Activated B cell treated with CpG ODN at 0.5 μM for 24 hours (primary cell): ENCODE data around the gene CCNE1. TPM values are rescaled to one million over a fixed set of nuclear protein-coding genes. Genes with fewer than 3 reads are reported as not detected.

Source experiments
- ATAC-seq: fragments of 200-7000 bp; cut with Tn5 transposase; one replicate; pipeline ENCODE4 v1.10.0; 2021; ENCODE audit warnings: low read depth, mild to moderate bottlenecking, moderate library complexity
- CTCF ChIA-PET: fragments of 350-600 bp; sonication (Branson Sonifier 250); formaldehyde crosslinking; loops from one replicate; lab custom pipeline; 2021; ENCODE audit warnings: antibody characterized with exemption; lab: Charles Lee
- POLR2A ChIA-PET: fragments of 350-600 bp; sonication (Branson Sonifier 250); formaldehyde crosslinking; loops from one replicate; lab custom pipeline; 2021; ENCODE audit warnings: antibody characterized with exemption; lab: Charles Lee
- DNase-seq: peaks from one replicate; pipeline ENCODE4 v3.0.0; 2022
- H3K27ac Mint-ChIP-seq: one replicate; pipeline ENCODE4 v1.8.0; 2020; ENCODE audit warnings: mixed read lengths
- H3K27me3 Mint-ChIP-seq: one replicate; pipeline ENCODE4 v1.8.0; 2021; ENCODE audit warnings: mixed read lengths
- H3K36me3 Mint-ChIP-seq: one replicate; pipeline ENCODE4 v1.8.0; 2021; ENCODE audit warnings: low read depth, mixed read lengths
- H3K4me1 Mint-ChIP-seq: one replicate; pipeline ENCODE4 v1.8.0; 2021; ENCODE audit warnings: mixed read lengths
- H3K4me3 Mint-ChIP-seq: one replicate; pipeline ENCODE4 v1.8.0; 2020; ENCODE audit warnings: mild to moderate bottlenecking, mixed read lengths
- H3K9me3 Mint-ChIP-seq: one replicate; pipeline ENCODE4 v1.8.0; 2020; ENCODE audit warnings: mixed read lengths
- CTCF ChIP-seq: fragments of 200-600 bp; IDR thresholded peaks from one replicate; pipeline ENCODE4 v1.8.0; 2022; ENCODE audit warnings: antibody characterized with exemption, mild to moderate bottlenecking
- intact Hi-C: fragments of 100-400 bp; cut with micrococcal nuclease; formaldehyde crosslinking; loops from one replicate; pipeline ENCODE4 v1.15.1; 2024
- total RNA-seq: library from RNA; stranded (reverse); gene quantifications from 2 replicates; pipeline ENCODE4 v1.2.3, GENCODE V29; 2022

Gene CCNE1
- total RNA-seq, 1 donor from 2014 or later = 4.1 TPM

GRCh38 chr19:29866011-29866410 lies 54.2 kb downstream of the CCNE1 start:
- H3K27me3 Mint-ChIP-seq = peaks cover 15% of the 10 kb centered on the region
- H3K4me3 Mint-ChIP-seq = no peak overlapping the region
- intact Hi-C loops = no loop called here
- peaks cover 9% of the 10 kb centered on the region for H3K9me3 Mint-ChIP-seq
- DNase-seq (no peak), ATAC-seq (no peak)
- ChIA-PET CTCF (no interaction called here), POLR2A (no interaction called here)
- no peak for TF ChIP-seq CTCF
- H3K4me1 Mint-ChIP-seq = no peaks in the 10 kb centered on the region
- no peak overlapping the region for H3K27ac Mint-ChIP-seq
- no peaks in the 10 kb centered on the region for H3K36me3 Mint-ChIP-seq

- TF ChIP-seq CTCF = no peak
- Mint-ChIP-seq H3K9me3 (peaks cover 9% of the 10 kb centered on the region), H3K4me3 (no peak overlapping the region), H3K27ac (no peak overlapping the region), H3K4me1 (peaks cover 5% of the 10 kb centered on the region), H3K36me3 (no peaks in the 10 kb centered on the region), H3K27me3 (peaks cover 25% of the 10 kb centered on the region)
- intact Hi-C loops = no loop called here
- no peak for DNase-seq
- no peak for ATAC-seq
- ChIA-PET CTCF (interaction anchor here (0.7 kb wide), 1 partner anchor 123 kb away, joined by 3 read pairs; no protein-coding TSS in a partner anchor), POLR2A (no interaction called here)
These were observed 56.2 kb downstream of the CCNE1 start for GRCh38 chr19:29867984-29868383.

- Mint-ChIP-seq H3K27ac (no peak overlapping the region), H3K27me3 (peaks cover 19% of the 10 kb centered on the region), H3K9me3 (peaks cover 9% of the 10 kb centered on the region), H3K36me3 (no peaks in the 10 kb centered on the region), H3K4me1 (peaks cover 12% of the 10 kb centered on the region), H3K4me3 (no peak overlapping the region)
- POLR2A ChIA-PET = no interaction called here
- CTCF ChIA-PET = interaction anchor here (0.8 to 5.0 kb wide), 3 partner anchors 111 to 155 kb away, joined by 3 to 33 read pairs (median 31); no protein-coding TSS in a partner anchor
- no peak for TF ChIP-seq CTCF
- DNase-seq (no peak), ATAC-seq (no peak)
- intact Hi-C loops = loop anchor here (5.0 kb wide), 1 partner anchor 781 kb away; no protein-coding TSS in a partner anchor
These were observed 59.4 kb downstream of the CCNE1 start for GRCh38 chr19:29871143-29871542.

GRCh38 chr19:29872224-29872731 lies 60.5 kb downstream of the CCNE1 start:
- TF ChIP-seq CTCF = no peak
- H3K4me3 Mint-ChIP-seq = peak overlapping the region; percentile 57
- ATAC-seq = no peak
- CTCF ChIA-PET = interaction anchor here (0.7 to 5.0 kb wide), 10 partner anchors 14 to 156 kb away, joined by 3 to 33 read pairs (median 3); no protein-coding TSS in a partner anchor
- no peak for DNase-seq
- H3K27me3 Mint-ChIP-seq = peaks cover 19% of the 10 kb centered on the region
- no peaks in the 10 kb centered on the region for H3K36me3 Mint-ChIP-seq
- peaks cover 18% of the 10 kb centered on the region for H3K4me1 Mint-ChIP-seq
- intact Hi-C loops = loop anchor here (2.0 to 5.0 kb wide), 3 partner anchors 27 to 780 kb away; partner anchors contain the start of gene CCNE1
- peaks cover 4% of the 10 kb centered on the region for H3K9me3 Mint-ChIP-seq
- POLR2A ChIA-PET = interaction anchor here (0.6 to 1.2 kb wide), 3 partner anchors 21 to 266 kb away, joined by 3 read pairs; partner anchors contain the start of gene POP4
- no peak overlapping the region for H3K27ac Mint-ChIP-seq

GRCh38 chr19:29873024-29873800 lies 61.4 kb downstream of the CCNE1 start:
- intact Hi-C loops = loop anchor here (1.0 to 5.0 kb wide), 7 partner anchors 28 to 779 kb away; partner anchors contain the start of gene CCNE1
- DNase-seq (peak; percentile 75), ATAC-seq (peak; percentile 87)
- no peak for TF ChIP-seq CTCF
- peaks cover 18% of the 10 kb centered on the region for H3K4me1 Mint-ChIP-seq
- peaks cover 20% of the 10 kb centered on the region for H3K27me3 Mint-ChIP-seq
- peak overlapping the region; percentile 70 for H3K4me3 Mint-ChIP-seq
- ChIA-PET POLR2A (interaction anchor here (1.2 kb wide), 1 partner anchor 267 kb away, joined by 3 read pairs; the partner anchor contains the start of gene POP4), CTCF (interaction anchor here (0.7 to 5.0 kb wide), 11 partner anchors 15 to 157 kb away, joined by 3 to 33 read pairs (median 3); no protein-coding TSS in a partner anchor)
- H3K9me3 Mint-ChIP-seq = no peaks in the 10 kb centered on the region
- H3K36me3 Mint-ChIP-seq = no peaks in the 10 kb centered on the region
- no peak overlapping the region for H3K27ac Mint-ChIP-seq
